SIG-M5 treated with dmso at 0.1 percent for 504 hours (cell line): ENCODE measurements around the gene S100A7A.
A peak's percentile ranks its signal among the peaks of the same experiment; 100 is the strongest.

Source experiments
- DNase-seq: peaks from one replicate; lab custom pipeline; 2025; ENCODE audit not compliant: unreplicated experiment; lab: John Stamatoyannopoulos, UW

The S100A7A gene

DNA sequence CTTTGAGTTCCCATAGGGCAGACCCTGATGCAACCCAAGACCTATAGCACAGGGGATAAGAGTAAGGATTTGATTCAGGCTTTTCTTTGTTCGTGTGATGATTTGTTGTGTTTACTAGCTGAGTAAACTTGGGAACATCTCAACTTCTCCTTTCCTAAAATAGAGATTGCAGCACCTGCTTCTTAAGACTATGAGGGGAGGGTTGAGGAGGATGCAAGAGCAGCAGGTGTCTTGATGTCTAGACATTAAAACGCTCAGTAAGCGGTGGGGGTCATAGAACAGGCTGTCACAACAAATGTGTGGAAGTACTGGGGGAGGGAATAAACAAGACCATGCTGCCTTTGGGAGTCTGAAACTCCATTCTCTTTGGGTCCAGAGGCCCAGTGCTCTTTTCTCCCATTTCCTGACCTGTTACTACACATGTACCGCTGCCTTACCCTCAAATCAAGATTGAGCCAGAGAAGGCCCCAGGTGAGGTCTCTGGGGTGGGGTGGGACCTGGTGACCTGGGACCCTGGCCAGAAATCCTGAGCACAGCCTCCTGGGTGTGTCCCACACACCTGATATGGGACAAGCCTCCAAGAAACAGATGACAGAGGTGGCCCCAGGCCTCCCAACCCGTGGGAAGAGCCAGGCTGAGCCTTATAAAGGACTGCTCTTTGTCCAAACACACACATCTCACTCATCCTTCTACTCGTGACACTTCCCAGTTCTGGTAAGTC lies at the start of gene S100A7A:
S100A7A (plus strand) TSS at position 671 of the 721 bp plus-strand sequence. CDS start 1,563 bp downstream, outside the sequence.
- DNase-seq, result no peak

DNA sequence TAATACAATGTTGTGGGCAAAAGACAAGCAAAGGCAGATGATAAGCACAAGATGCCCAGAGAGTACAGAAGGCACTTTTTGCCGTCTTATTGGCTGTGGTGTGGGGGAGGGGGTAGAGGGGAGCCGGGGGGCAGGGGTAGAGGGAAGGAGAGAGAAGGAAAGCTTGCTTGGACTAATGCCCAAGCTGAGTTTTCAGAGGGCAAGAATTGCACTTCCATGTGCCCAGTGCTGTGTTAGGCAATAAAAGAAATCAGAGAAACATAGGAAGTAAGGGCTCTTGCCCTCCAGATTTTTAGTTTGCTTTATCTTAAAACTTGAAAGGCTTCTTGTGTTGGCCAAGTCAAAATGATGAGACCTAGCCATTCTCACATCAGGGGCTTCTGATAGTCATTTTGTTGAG lies 49.2 kb upstream of the S100A7A start:
- DNase-seq, result no peak

DNA sequence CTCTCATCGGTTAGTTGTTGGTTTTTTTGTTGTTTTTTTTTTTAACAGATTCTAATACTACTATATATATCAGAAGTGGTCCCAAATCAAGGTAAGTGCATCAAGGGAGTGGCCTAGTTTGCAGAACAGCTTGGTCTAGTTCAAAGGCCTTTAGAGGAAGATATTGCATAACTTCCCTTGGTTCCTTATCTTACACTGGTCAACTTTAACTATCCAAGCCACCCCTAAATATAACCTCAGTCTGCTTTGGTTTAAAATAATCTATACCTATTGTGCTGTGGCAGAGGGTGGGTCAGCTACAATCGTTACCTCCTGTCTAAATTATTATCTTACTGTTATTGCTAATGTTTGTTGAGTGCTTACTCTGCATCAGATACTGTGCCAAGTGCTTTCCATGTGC lies 47.8 kb upstream of the S100A7A start:
- peak; percentile 54 for DNase-seq

DNA sequence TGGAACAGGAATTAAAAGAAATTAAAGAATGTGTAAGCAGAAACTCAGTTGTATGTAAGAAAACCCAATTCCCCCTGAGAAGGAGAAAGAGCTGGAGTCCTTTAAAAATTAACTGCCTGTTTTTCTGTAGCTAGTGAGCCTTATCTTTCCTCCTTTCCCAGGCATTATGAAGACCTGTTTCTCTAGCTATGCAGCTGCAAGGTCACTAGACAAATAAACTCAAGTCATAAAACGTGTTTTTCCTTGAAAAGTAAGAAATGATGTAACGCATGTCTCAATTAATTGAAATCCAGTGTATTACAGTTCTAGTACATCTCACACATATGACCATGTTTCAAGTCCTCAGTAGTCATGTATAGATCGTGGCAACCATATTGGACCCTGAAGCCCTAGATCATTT lies 46.2 kb upstream of the S100A7A start:
- no peak for DNase-seq

- no peak for DNase-seq
These were observed 45.1 kb upstream of the S100A7A start for GRCh38 chr1:153371231-153371630.

DNA sequence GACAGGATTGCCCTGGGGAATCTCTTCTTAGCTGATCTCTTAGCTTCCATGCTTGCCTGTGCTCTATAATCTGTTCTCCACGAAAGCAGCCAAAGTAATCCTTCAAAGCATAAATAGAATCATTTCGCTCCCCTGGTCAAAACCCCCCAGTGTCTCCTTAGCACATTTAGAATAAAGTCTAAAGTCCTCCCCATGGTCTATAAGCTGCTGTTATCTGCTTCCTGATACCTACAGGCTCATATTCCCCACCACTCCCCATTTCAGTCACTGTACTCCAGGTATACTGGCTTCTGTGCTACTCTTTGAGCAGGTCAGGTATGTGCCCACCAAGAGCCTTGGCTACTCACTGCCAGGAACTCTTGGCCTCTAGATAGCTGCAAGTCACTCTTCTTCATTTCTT lies 43.7 kb upstream of the S100A7A start:
- no peak for DNase-seq

GRCh38 chr1:153374071-153374470 lies 42.2 kb upstream of the S100A7A start:
- peak; percentile 46 for DNase-seq

DNA sequence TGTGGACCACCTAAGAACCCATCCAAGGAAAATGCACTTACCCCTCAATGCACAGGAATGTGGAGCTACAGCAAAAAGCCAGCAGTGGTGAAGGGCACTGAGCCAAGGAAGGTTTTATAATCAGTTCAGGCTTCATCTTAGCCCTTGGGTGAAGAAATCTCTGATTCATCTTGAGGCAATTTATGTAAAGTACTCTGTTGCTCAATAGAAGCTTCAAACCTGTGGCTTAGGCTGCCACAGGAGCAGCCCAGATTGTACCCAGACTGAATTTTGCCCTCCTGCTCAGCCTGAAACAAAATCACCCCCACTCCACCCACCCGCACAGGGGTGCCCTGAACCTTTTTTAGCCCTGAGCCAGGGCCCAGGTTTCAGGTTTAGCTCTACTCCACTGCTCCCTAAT lies 40.8 kb upstream of the S100A7A start, which contains the start of gene S100A12:
S100A12 (minus strand) TSS at position 111 of the 400 bp plus-strand sequence. CDS start 1,029 bp downstream, outside the sequence.
- DNase-seq, result peak; percentile 96

DNA sequence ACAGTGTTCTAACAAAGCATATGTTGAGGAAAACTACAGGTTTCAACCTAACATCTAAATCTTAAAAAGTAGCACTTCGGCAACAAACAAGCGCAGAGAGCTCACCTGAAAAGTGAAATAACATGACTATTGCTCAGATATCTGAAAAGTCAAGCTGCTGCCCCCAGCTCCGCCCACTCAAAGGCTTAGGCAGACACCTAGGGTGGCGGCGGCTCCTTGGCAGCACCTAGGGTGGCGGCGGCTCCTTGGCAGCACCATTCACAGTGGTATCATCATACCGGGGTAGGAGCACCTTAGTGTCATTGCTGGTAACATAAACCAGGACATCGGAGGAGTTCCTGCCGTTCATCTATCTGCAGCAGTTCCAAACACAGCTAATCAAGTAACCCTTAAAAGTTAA lies 36.7 kb upstream of the S100A7A start:
- no peak for DNase-seq

- DNase-seq, result no peak
These were observed 35.6 kb upstream of the S100A7A start for GRCh38 chr1:153380711-153381110.

DNA sequence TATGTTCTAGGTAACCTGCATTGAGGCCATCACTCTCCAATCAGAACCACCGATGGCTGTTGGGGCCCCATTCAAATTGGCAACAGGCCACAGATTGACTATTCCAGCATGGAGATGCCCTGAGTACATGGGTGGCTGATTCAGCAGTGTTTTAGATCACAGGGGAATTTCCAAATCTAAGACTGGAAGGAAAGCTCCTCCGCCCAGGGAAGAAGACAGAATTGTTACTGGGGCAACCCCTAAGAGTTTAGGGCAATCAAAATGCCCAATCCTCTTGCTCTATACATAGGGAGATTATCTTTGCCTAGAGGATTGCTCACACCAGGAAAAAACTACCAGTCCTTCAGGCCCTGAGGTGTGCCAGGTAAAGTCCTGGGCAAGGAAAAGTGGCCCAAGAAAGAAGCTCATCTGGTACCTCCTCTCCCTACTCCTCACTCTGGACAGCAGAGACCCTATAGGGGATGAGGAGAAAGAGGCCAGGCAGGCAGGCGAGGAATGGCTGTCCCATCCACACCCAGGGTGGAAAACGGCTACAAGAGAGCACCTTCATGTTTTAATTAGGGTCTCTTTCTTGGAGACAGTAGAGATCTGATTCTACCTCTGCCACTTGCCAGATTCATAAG lies 31.3 kb upstream of the S100A7A start:
- no peak for DNase-seq

DNA sequence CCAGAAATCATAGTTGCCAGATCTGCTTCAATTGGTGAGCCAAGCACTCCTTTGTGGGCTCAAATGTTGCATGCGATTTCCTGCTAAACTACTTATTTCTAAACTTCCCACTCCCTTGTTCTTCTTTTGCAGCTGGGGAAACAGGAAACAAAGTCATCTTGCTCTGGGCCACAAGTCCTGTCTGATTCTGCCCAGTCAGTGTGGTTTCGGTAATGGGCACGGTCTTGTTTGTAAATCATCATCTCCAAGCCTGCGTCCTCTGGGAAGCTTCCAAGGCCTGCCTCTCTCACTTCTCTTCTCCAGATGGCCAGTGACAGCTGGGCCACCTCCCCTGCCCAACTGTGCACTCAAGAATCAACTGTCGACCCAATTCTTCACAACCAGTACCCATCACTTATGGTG lies 29.8 kb upstream of the S100A7A start:
- DNase-seq, result peak; percentile 99

- no peak for DNase-seq
These were observed 29.3 kb upstream of the S100A7A start for GRCh38 chr1:153387001-153387400.

GRCh38 chr1:153387785-153388184 lies 28.5 kb upstream of the S100A7A start:
- DNase-seq, result no peak

DNA sequence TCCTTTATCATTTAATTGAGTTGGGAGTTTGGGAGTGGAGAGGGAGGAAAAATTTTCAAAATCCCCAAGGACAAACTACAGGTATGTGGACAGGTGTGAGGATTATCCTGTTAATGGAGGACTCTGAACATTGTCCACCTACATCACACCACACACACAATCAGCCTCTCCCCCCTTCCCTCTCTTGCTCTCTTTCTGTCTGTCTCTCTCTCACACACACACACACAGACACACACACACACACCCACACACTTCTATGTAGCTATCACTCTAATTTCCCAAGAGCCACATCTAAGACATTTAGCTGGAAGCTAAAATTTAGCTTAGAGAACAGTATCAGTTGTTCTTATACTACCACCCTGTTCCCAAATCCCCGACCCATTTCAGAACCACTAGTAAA lies 26.9 kb upstream of the S100A7A start:
- DNase-seq, result no peak

DNA sequence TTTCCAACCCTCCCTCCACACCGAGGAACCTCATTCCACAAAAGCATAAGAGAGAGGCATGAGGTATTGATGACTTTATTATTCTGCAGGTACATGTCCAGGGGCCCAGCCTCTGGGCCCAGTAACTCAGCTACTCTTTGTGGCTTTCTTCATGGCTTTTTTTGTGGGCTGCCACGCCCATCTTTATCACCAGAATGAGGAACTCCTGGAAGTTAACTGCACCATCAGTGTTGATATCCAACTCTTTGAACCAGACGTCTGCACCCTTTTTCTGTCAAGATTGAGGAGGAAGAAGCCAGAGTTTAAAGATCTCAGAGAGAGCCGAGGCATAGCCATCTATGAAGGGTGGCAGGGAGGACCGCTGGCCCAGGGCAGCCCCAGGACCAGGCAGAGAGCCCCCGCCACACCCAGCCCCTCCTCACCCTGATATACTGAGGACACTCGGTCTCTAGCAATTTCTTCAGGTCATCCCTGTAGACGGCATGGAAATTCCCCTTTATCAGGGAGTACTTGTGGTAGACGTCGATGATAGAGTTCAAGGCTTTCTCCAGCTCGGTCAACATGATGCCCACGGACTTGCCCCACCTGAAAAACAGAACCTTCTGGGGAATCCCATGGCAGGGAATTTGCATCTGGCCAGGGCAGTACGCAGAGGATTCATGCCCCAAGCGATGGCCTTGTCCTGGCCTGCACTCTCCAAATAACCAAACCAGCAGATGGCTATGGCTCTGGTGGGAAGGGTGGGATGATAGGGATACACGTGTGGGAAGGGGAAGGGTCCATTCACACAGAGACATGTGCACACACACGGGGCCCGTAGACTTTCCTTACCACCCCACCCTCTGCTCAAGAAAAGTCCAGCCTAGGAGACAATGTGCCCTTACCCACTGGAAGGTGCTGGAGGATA lies 26.1 kb upstream of the S100A7A start:
- DNase-seq, result peak; percentile 82

- peak; percentile 87 for DNase-seq
These were observed 25.2 kb upstream of the S100A7A start, which contains the start of gene S100A8 for GRCh38 chr1:153390938-153391710. Gene S100A8, minus strand, starts transcription at chr1:153391073. Its CDS starts 538 bp downstream, at chr1:153390535.

DNA sequence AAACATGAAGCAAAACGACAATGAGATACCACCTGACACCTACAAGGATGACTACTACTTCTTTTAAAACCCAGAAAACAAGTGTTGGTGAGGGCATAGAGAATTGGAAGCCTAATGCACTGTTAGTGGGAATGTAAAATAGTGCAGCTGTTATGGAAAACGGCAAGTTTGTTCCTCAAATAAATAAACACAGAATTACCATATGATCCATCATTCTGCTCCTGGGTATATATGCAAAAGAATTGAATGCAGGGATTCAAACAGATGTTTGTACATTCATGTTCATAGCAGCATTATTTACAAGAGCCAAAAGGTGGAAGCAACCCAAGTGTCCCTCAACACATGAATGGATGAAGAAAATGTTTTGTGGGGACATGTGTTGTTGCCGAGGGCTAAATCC lies 24.1 kb upstream of the S100A7A start:
- no peak for DNase-seq

GRCh38 chr1:153392822-153393221 lies 23.5 kb upstream of the S100A7A start:
- DNase-seq, result no peak

DNA sequence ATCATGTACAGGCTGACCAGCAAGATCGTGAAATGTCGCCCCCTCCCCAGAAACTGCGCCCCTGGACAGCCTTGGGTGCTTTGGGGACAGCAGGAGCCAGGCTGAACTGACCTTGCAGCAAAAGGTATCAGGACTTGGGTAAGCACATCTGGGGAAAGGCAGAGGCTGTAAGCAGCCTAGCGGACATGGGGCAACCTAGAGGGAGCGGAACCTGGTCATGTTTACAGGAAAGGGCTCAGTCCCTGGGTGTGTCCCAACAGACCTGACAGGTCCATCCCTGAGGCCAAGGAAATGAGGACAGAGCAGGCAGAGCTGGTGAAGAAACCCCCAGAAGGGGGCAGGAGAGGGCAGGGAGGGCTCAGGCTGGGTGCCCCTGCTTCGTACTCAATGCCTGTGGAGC lies 22.4 kb upstream of the S100A7A start:
- DNase-seq, result no peak

GRCh38 chr1:153394391-153394790 lies 21.9 kb upstream of the S100A7A start:
- no peak for DNase-seq
